GM10248 (cell line): Measurements from ENCODE around the gene MAP2K6.

Experiments used
- CTCF ChIA-PET: fragments of 300-600 bp; sonication (Branson Sonifier 250); formaldehyde crosslinking; extraction: SDS; loops from one replicate; lab custom pipeline; 2021; ENCODE audit warnings: antibody characterized with exemption; lab: Yijun Ruan, JAX
- POLR2A ChIA-PET: fragments of 350-650 bp; sonication (Branson Sonifier 250); formaldehyde crosslinking; extraction: SDS; loops from one replicate; lab custom pipeline; 2020; ENCODE audit warnings: antibody characterized with exemption; lab: Yijun Ruan, JAX
- DNase-seq: peaks from one replicate; pipeline ENCODE4 v3.0.0; 2012; ENCODE audit errors: extremely low spot score
- TF ChIP-seq, protein P1 (sequence below): IDR thresholded peaks from 2 replicates; pipeline ENCODE4 v1.5.1; 2012; ENCODE audit warnings: mild to moderate bottlenecking, low read depth; ENCODE audit errors: extremely low read depth, missing control alignments, control extremely low read depth

Gene MAP2K6

DNA sequence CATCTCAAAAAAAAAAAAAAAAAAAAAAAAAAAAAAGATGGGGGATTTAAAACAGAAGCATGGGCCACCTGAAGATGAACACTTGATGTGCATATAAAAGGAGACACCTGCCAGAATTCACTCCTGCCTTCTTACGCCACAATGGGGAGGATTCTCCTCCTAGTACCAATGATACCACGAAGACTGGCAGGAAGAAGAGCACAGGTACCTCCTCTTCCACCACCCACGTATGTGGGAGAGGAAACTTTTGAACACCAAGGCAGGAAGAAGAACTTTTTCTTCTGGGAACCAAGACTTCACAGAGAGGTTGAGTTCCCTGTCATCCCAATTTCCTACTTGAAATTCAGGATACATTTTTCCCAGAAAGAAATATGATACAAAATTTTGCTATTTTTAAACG, 2.7 kb upstream of the MAP2K6 start:
- DNase-seq, result no peak
- TF ChIP-seq, protein P1, sequence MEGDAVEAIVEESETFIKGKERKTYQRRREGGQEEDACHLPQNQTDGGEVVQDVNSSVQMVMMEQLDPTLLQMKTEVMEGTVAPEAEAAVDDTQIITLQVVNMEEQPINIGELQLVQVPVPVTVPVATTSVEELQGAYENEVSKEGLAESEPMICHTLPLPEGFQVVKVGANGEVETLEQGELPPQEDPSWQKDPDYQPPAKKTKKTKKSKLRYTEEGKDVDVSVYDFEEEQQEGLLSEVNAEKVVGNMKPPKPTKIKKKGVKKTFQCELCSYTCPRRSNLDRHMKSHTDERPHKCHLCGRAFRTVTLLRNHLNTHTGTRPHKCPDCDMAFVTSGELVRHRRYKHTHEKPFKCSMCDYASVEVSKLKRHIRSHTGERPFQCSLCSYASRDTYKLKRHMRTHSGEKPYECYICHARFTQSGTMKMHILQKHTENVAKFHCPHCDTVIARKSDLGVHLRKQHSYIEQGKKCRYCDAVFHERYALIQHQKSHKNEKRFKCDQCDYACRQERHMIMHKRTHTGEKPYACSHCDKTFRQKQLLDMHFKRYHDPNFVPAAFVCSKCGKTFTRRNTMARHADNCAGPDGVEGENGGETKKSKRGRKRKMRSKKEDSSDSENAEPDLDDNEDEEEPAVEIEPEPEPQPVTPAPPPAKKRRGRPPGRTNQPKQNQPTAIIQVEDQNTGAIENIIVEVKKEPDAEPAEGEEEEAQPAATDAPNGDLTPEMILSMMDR, result no peak
- POLR2A ChIA-PET, result no interaction called here
- CTCF ChIA-PET, result interaction anchor here (1.1 to 3.5 kb wide), 2 partner anchors 16 to 19 kb away, joined by 3 to 20 read pairs; no protein-coding TSS in a partner anchor

DNA sequence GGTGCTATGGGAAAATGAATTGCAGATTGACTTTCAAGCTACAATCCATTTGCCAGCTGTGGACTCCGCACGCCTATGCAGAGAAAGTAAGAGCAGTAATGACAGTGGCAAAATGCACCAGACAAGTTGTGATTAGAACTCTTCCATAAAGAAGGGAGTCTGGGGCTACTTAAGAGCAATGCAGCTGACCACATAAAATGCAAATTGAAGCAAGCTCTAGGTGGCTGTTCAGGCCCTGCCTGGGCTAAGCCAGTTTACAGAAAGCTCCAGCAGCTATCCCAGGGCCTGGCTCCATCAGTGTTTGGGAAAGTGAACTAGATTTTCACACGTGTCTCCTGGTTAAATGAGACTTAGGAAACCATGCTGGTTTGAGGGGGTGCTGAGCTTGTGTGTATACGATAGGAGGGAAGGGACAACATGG, 2.2 kb upstream of the MAP2K6 start:
- ChIA-PET CTCF (interaction anchor here (0.8 to 3.5 kb wide), 6 partner anchors 13 to 640 kb away, joined by 3 to 20 read pairs (median 3); no protein-coding TSS in a partner anchor), POLR2A (no interaction called here)
- TF ChIP-seq, protein P1, result no peak
- no peak for DNase-seq

- DNase-seq, result no peak
- POLR2A ChIA-PET, result no interaction called here
- TF ChIP-seq, protein P1, result no peak
- CTCF ChIA-PET, result interaction anchor here (1.1 to 2.1 kb wide), 4 partner anchors 9 to 108 kb away, joined by 3 to 17 read pairs (median 8); no protein-coding TSS in a partner anchor
These were observed 934 bp downstream of the MAP2K6 start for GRCh38 chr17:69415431-69415830.

DNA sequence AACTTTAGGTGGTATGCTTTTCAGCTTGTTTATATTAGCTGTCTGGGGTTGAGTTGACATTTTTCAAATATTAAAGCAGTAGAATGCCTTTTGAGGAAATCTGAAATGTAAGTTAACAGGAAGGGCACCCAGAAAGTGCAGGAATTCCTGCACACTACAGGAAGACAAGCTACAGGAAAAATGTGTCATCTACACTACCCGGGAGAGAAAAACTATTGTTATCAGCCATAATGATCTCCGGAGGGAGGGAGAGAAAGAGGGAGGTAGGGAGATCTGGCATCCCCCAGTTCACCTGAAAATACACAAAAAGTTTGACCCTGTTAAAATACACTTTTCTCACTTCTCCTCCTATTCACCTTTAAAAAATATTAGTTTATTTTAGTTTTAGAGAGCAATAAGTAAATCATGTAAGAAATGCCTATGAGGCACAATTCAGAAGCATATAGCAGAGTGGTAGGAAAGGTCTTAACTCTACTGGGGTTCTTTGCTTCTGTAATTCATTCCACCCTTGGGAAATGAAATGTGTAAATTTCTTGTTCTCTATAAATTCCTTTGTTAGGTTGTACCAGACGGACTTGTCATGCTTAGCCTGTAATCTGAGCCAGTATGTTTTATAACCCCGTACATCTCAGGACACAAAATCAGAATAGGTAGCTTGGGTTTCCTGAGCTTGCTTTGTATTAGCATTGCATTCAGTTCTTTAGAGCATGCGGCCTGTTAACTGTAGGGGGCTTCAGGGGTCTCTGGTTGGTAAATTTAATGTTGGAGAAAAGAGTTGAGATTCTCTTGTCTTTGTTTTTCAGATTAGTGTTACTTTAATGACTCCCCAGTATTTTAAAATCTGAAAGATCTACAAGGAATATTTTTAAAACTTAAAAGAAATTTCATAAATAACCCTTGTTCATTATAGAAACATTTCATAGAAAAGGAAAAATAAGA, 3.3 kb downstream of the MAP2K6 start:
- TF ChIP-seq, protein P1, result no peak
- ChIA-PET CTCF (interaction anchor here (0.8 to 1.7 kb wide), 4 partner anchors 22 to 25 kb away, joined by 3 to 6 read pairs (median 4); no protein-coding TSS in a partner anchor), POLR2A (no interaction called here)
- no peak for DNase-seq

GRCh38 chr17:69418535-69418934, 4.0 kb downstream of the MAP2K6 start:
- POLR2A ChIA-PET, result no interaction called here
- TF ChIP-seq, protein P1, result no peak
- no peak for DNase-seq
- CTCF ChIA-PET, result interaction anchor here (0.8 to 1.7 kb wide), 3 partner anchors 23 to 26 kb away, joined by 3 to 6 read pairs (median 3); no protein-coding TSS in a partner anchor

GRCh38 chr17:69423450-69423849, 9.0 kb downstream of the MAP2K6 start:
- DNase-seq, result no peak
- ChIA-PET POLR2A (interaction anchor here (0.6 kb wide), 1 partner anchor 84 kb away, joined by 3 read pairs; no protein-coding TSS in a partner anchor), CTCF (interaction anchor here (1.1 to 2.4 kb wide), 4 partner anchors 9 to 38 kb away, joined by 3 to 6 read pairs (median 4); partner anchors contain the start of gene MAP2K6)
- TF ChIP-seq, protein P1, result no peak
